Hepatocyte (in vitro differentiated cells): ENCODE data around the gene COL4A1.

Experiments
- EZH2 ChIP-seq: fragments of 200-600 bp; sonication (generic); IDR thresholded peaks from 2 replicates; pipeline ENCODE4 v1.6.1; 2016; ENCODE audit warnings: antibody characterized with exemption, mild to moderate bottlenecking, borderline replicate concordance
- EZH2phosphoT487 ChIP-seq: fragments of 200-600 bp; sonication (generic); IDR thresholded peaks from one replicate; pipeline ENCODE4 v1.6.1; 2018; ENCODE audit warnings: antibody characterized with exemption, mild to moderate bottlenecking, low read depth, moderate library complexity; ENCODE audit not compliant: unreplicated experiment, severe bottlenecking
- TF ChIP-seq, protein P1 (sequence below): fragments of 200-600 bp; sonication (generic); IDR thresholded peaks from 2 replicates; pipeline ENCODE4 v1.5.1; 2016; ENCODE audit warnings: antibody characterized with exemption, mild to moderate bottlenecking; ENCODE audit not compliant: poor library complexity

DNA sequence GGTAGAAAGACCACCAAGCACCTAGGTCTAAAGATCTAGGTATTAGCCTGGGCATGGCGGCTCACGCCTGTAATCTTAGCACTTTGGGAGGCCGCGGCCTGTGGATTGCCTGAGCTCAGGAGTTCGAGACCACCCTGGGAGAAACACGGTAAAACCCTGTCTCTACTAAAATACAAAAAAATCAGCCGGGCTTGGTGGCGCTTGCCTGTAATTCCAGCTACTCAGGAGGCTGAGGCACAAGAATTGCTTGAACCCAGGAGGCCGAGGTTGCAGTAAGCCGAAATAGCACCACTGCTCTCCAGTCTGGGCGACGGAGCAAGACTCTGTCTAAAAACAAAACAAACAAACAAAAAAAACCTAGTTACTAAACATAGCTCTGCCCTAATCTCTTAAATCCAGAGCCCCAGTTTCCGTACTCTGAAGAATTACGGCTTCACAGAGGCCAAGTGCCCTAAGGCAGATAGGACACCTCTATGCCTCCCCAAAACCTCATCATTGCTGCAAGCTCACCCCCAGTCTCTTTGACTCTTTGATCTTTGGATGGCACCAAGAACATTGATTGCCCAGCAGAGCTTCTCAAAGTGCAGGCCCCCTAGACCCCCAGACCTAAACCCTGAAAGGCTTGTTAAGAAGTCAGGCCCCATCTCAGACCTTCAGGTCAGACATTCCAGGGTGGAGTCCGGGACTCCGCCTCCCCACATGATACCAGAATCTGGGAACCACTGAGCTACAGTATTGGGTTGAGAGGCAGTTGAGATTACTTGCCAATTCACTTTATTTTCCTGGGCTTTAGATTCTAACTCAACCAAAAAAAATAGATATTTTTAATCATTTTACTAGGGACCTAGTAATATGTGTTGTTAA, 2.9 kb upstream of the COL4A1 start:
- TF ChIP-seq, protein P1, sequence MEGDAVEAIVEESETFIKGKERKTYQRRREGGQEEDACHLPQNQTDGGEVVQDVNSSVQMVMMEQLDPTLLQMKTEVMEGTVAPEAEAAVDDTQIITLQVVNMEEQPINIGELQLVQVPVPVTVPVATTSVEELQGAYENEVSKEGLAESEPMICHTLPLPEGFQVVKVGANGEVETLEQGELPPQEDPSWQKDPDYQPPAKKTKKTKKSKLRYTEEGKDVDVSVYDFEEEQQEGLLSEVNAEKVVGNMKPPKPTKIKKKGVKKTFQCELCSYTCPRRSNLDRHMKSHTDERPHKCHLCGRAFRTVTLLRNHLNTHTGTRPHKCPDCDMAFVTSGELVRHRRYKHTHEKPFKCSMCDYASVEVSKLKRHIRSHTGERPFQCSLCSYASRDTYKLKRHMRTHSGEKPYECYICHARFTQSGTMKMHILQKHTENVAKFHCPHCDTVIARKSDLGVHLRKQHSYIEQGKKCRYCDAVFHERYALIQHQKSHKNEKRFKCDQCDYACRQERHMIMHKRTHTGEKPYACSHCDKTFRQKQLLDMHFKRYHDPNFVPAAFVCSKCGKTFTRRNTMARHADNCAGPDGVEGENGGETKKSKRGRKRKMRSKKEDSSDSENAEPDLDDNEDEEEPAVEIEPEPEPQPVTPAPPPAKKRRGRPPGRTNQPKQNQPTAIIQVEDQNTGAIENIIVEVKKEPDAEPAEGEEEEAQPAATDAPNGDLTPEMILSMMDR = no peak
- TF ChIP-seq EZH2phosphoT487 (no peak), EZH2 (no peak)
